Esophagus muscularis mucosa (tissue), 3 donors: ENCODE data around the gene TXNDC11.

Experiments used
- CTCF ChIP-seq, 3 experiments: fragments of 200-600 bp in 2 of 3; fragments of 450-650 bp in 1 of 3; sonication (generic) in 2 of 3; IDR thresholded peaks; one replicate each; pipeline ENCODE4 v1.5.1; 2017 to 2019; ENCODE audit warnings: antibody characterized with exemption in 3 of 3, mild to moderate bottlenecking in 2 of 3, moderate library complexity in 1 of 3
- POLR2A ChIP-seq: fragments of 450-650 bp; IDR thresholded peaks from one replicate; pipeline ENCODE4 v1.6.1; 2017; ENCODE audit warnings: antibody characterized with exemption, moderate library complexity, mild to moderate bottlenecking, low read depth
- POLR2AphosphoS5 ChIP-seq, 2 donors: sonication (generic); formaldehyde crosslinking; IDR thresholded peaks; one replicate each; pipeline ENCODE4 v1.6.1; 2017; ENCODE audit warnings: antibody characterized with exemption in 2 of 2

- TF ChIP-seq CTCF (IDR thresholded peaks at IDR 0.05) = no peak
- TF ChIP-seq POLR2A = no peak
- no peak for TF ChIP-seq POLR2AphosphoS5 (IDR thresholded peaks at IDR 0.05)
These were observed 31.0 kb downstream of the TXNDC11 start for GRCh38 chr16:11711662-11712061.
